ENCODE data around the gene BATF2. TPM values are rescaled to one million over a fixed set of nuclear protein-coding genes. Genes with fewer than 3 reads are reported as not detected.

Gene BATF2
- total RNA-seq, 1 donor from 2014 or later = not detected

- H3K9me3 ChIP-seq = no peaks in the 10 kb centered on the region
- no peak for DNase-seq (ENCODE audit: extremely low spot score in 2 of 2)
- no peak overlapping the region for H3K4me3 ChIP-seq
- H3K36me3 ChIP-seq = no peaks in the 10 kb centered on the region
- intact Hi-C loops (cut with DNase I) = no loop called here
- no peaks in the 10 kb centered on the region for H3K27me3 ChIP-seq
- H3K4me1 ChIP-seq = no peaks in the 10 kb centered on the region
- no peak overlapping the region for H3K27ac ChIP-seq
- TF ChIP-seq POLR2AphosphoS5 (IDR thresholded peaks at IDR 0.05; ENCODE audit: insufficient read depth in 1 of 2, low read depth in 1 of 2) = no peak
- no peak for TF ChIP-seq POLR2A (IDR thresholded peaks at IDR 0.05)
- no peak for TF ChIP-seq CTCF (IDR thresholded peaks at IDR 0.05)
Observed at GRCh38 chr11:64954201-64954600, 42.6 kb downstream of the BATF2 start.

- H3K27me3 ChIP-seq = no peaks in the 10 kb centered on the region
- H3K27ac ChIP-seq = no peak overlapping the region
- H3K9me3 ChIP-seq = no peaks in the 10 kb centered on the region
- DNase-seq (ENCODE audit: extremely low spot score in 2 of 2) = no peak
- no peaks in the 10 kb centered on the region for H3K4me1 ChIP-seq
- intact Hi-C loops (cut with DNase I) = no loop called here
- H3K4me3 ChIP-seq = no peak overlapping the region
- H3K36me3 ChIP-seq = no peaks in the 10 kb centered on the region
- TF ChIP-seq POLR2AphosphoS5 (IDR thresholded peaks at IDR 0.05; ENCODE audit: insufficient read depth in 1 of 2, low read depth in 1 of 2) (no peak), POLR2A (IDR thresholded peaks at IDR 0.05) (no peak), CTCF (IDR thresholded peaks at IDR 0.05) (no peak)
Observed at GRCh38 chr11:64951529-64951928, 45.2 kb downstream of the BATF2 start.

GRCh38 chr11:64947208-64947814 lies 49.5 kb downstream of the BATF2 start:
- intact Hi-C loops (cut with DNase I) = no loop called here
- DNase-seq (ENCODE audit: extremely low spot score in 2 of 2) = no peak
- Histone ChIP-seq H3K4me1 (no peaks in the 10 kb centered on the region), H3K27ac (no peak overlapping the region), H3K36me3 (no peaks in the 10 kb centered on the region), H3K27me3 (no peaks in the 10 kb centered on the region), H3K9me3 (no peaks in the 10 kb centered on the region), H3K4me3 (no peak overlapping the region)
- no peak for TF ChIP-seq POLR2AphosphoS5 (IDR thresholded peaks at IDR 0.05; ENCODE audit: insufficient read depth in 1 of 2, low read depth in 1 of 2)
- no peak for TF ChIP-seq POLR2A (IDR thresholded peaks at IDR 0.05)
- no peak for TF ChIP-seq CTCF (IDR thresholded peaks at IDR 0.05)

Small RNAs within 50 kb of the gene (microRNA-seq; reads per million reads assigned to microRNA genes)
- gene MIR6879 (ENCODE audit: borderline number of aligned reads, borderline replicate concordance) = not detected

Small RNAs within 50 kb of the gene (small RNA-seq; reads per million reads assigned to genes)
- gene MIR6879 (not detected), gene SNX15 (not detected)

Other genes with a start within 250 kb of the BATF2 start
- 0.98 TPM for gene PYGM, start 237.0 kb downstream of the BATF2 start, total RNA-seq
- 278 TPM for gene SF1, start 218.4 kb downstream of the BATF2 start, total RNA-seq
- gene MAP4K2, start 193.8 kb downstream of the BATF2 start, total RNA-seq = 20.6 TPM
- gene MEN1, start 186.4 kb downstream of the BATF2 start, total RNA-seq = 27.0 TPM
- gene CDC42BPG, start 152.3 kb downstream of the BATF2 start, total RNA-seq = 13.0 TPM
- 61.6 TPM for gene EHD1, start 118.3 kb downstream of the BATF2 start, total RNA-seq
- 27.0 TPM for gene ATG2A, start 79.8 kb downstream of the BATF2 start, total RNA-seq
- 16.9 TPM for gene PPP2R5B, start 72.3 kb downstream of the BATF2 start, total RNA-seq
- not detected for gene GPHA2, start 61.1 kb downstream of the BATF2 start, total RNA-seq
- gene MAJIN, start 24.9 kb downstream of the BATF2 start, total RNA-seq = not detected
- gene ARL2, start 17.2 kb upstream of the BATF2 start, total RNA-seq = 112 TPM
- gene SNX15, start 30.5 kb upstream of the BATF2 start, total RNA-seq = 24.1 TPM
- gene SAC3D1, start 44.2 kb upstream of the BATF2 start, total RNA-seq = 11.8 TPM
- 30.7 TPM for gene NAALADL1, start 61.6 kb upstream of the BATF2 start, total RNA-seq
- 3.7 TPM for gene CDCA5, start 87.1 kb upstream of the BATF2 start, total RNA-seq
- gene ZFPL1, start 87.3 kb upstream of the BATF2 start, total RNA-seq = 50.8 TPM
- 191 TPM for gene VPS51, start 99.2 kb upstream of the BATF2 start, total RNA-seq
- 37.6 TPM for gene TM7SF2, start 114.9 kb upstream of the BATF2 start, total RNA-seq
- 15.7 TPM for gene ZNHIT2, start 120.7 kb upstream of the BATF2 start, total RNA-seq
- gene FAU, start 125.2 kb upstream of the BATF2 start, total RNA-seq = 1,228 TPM
- gene MRPL49, start 125.3 kb upstream of the BATF2 start, total RNA-seq = 43.5 TPM
- gene SYVN1, start 137.5 kb upstream of the BATF2 start, total RNA-seq = 42.5 TPM
- not detected for gene SPDYC, start 173.3 kb upstream of the BATF2 start, total RNA-seq
- gene CAPN1, start 185.0 kb upstream of the BATF2 start, total RNA-seq = 302 TPM

Measured in vagina (tissue), 2 donors.